Heart left ventricle (tissue), 16 donors: ENCODE results near the gene ZNF22. TPM values are rescaled to one million over a fixed set of nuclear protein-coding genes. Genes with fewer than 3 reads are reported as not detected.

Experiments
- ATAC-seq, 4 donors: fragments of 200-7000 bp; cut with Tn5 transposase; one replicate each; pipeline ENCODE4 v1.9.1; 2020 to 2022; ENCODE audit warnings: moderate library complexity in 4 of 4, mild to moderate bottlenecking in 3 of 4, moderate number of reproducible peaks in 1 of 4
- DNase-seq, 5 donors: peaks; one replicate each; pipeline ENCODE4 v3.0.0-alpha.2; 2020
- H3K27ac ChIP-seq, 12 donors: fragments of 200-600 bp; sonication (generic) in 4 of 12; one replicate each; pipeline versions ENCODE4 v1.5.0 to v1.8.0; 2016 to 2022; ENCODE audit warnings: mild to moderate bottlenecking in 2 of 12
- H3K27me3 ChIP-seq, 9 donors: fragments of 200-600 bp; sonication (generic) in 2 of 9; one replicate each; pipeline versions ENCODE4 v1.5.1 to v1.8.0; 2016 to 2022; ENCODE audit warnings: mild to moderate bottlenecking in 3 of 9
- H3K36me3 ChIP-seq, 9 donors: fragments of 200-600 bp; sonication (generic) in 2 of 9; one replicate each; pipeline versions ENCODE4 v1.5.0 to v1.8.0; 2018 to 2022; ENCODE audit warnings: mild to moderate bottlenecking in 2 of 9
- H3K4me1 ChIP-seq, 12 donors: fragments of 200-600 bp; sonication (generic) in 4 of 12; one replicate each; pipeline versions ENCODE4 v1.5.0 to v1.8.0; 2016 to 2022; ENCODE audit warnings: mild to moderate bottlenecking in 3 of 12
- H3K4me3 ChIP-seq, 12 donors: fragments of 200-600 bp; sonication (generic) in 4 of 12; one replicate each; pipeline versions ENCODE4 v1.5.0 to v1.8.0; 2017 to 2022; ENCODE audit warnings: mild to moderate bottlenecking in 9 of 12, moderate library complexity in 4 of 12
- H3K9me3 ChIP-seq, 12 donors: fragments of 200-600 bp; sonication (generic) in 4 of 12; one replicate each; pipeline versions ENCODE4 v1.5.0 to v1.8.0; 2016 to 2022; ENCODE audit warnings: mild to moderate bottlenecking in 1 of 12
- POLR2A ChIP-seq, 2 donors: fragments of 450-650 bp; IDR thresholded peaks; one replicate each; pipeline ENCODE4 v1.6.1; 2017; ENCODE audit warnings: antibody characterized with exemption in 2 of 2, mild to moderate bottlenecking in 2 of 2, moderate library complexity in 2 of 2
- WGBS, 4 donors: extraction: QIAGEN DNeasy Blood & Tissue Kit in 2 of 4; methylation state at CpG; one replicate each; pipeline versions ENCODE4 v1.1.5 to v1.1.7; 2013 to 2018; 5-methylcytosine and 5-hydroxymethylcytosine counted together
- intact Hi-C, 10 donors: fragments of 100-400 bp; cut with DNase I; formaldehyde crosslinking; loops; one replicate each; pipeline versions ENCODE4 v1.11.1 to v1.14.2; 2022
- polyA plus RNA-seq, 2 donors: library from polyadenylated mRNA; stranded (reverse); fragments of 200-250 nt; gene quantifications; one replicate each; pipeline ENCODE4 v1.2.3, GENCODE V29; 2013
- total RNA-seq, 9 donors: library from RNA; depleted of rRNA in 2 of 9; stranded (reverse); fragments of >200 nt in 2 of 9; fragmentation: NEBNext Ultra II Directional in 3 of 9; extraction: Animal tissue kit (Norgen Biotek cat#: 25700) in 3 of 9; gene quantifications; one replicate each; pipeline versions ENCODE4 v1.1.0 to v1.2.4, GENCODE V29; 2016 to 2023
- TF ChIP-seq, protein P1 (sequence below), 12 donors: fragments of 200-600 bp; sonication (generic) in 4 of 12; IDR thresholded peaks; one replicate each; pipeline versions ENCODE4 v1.5.0 to v1.8.0; 2018 to 2022; ENCODE audit warnings: antibody characterized with exemption in 12 of 12, mild to moderate bottlenecking in 5 of 12
- donor health status: ischemic (EF 13 %, LVEDD 7.1; RV severe dilation, severe dysfunction).
- donor health status: healthy with polysubstance abuse.
- donor health status: DM: no; HTN: yes; CAD: no.
- donor health status: DM: no; HTN: no; CAD: no.
- donor health status: ischemic (EF 25% LVEDD 6.9; RV normal size, moderate dysfunction).
- donor health status: ischemic (EF 25% LVEDD 5.7; RV mildly dilated, moderate dysfunction).
- donor health status: healthy.
- donor health status: DM: yes; HTN: yes; CAD: no.
- donor health status: ischemic (EF 35%, LVEDD 5.7; RV mildly dilated, moderate dysfunction).
- donor health status: nonischemic (EF 11% LVEDD 7.7; RV severe dilation, severe dysfunction).
- donor health status: DM: yes; HTN: yes; CAD: no.
- donor health status: PGD.
- donor health status: ischemic (EF 29% LVEDD 5.4; RV normal size, mild dysfunction).
- donor health status: nonischemic (EF 23%, LVEDD 6.1; RV moderate dilation, normal function).

The ZNF22 gene
- total and polyA plus RNA-seq, 11 donors = 12.6 to 17.5 (median 14.6) TPM

DNA sequence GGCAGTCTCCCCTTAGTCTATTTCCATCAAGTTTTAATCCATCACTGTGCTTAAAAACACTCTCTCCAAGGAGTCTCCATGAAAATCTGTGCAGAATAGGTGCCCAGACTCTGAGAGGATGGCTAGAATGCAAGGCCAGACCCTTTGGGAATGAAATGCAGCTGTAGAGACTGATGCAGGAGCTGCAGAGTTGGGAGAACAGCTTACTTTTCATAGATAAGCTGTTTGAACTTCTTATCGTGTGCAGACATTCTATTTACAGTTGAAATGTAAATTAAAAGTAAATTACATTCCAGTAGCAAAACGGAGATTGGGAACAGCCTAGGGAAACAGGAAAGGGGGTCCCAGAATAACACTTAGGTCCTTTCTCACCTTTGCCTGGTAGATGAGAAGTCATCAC lies 14.9 kb downstream of the ZNF22 start:
- no peak for DNase-seq
- Histone ChIP-seq H3K27me3 (no peaks in the 10 kb centered on the region), H3K27ac (no peak overlapping the region), H3K4me3 (no peak overlapping the region), H3K9me3 (no peaks in the 10 kb centered on the region), H3K36me3 (no peaks in the 10 kb centered on the region), H3K4me1 (no peaks in the 10 kb centered on the region)
- no peak for ATAC-seq
- TF ChIP-seq, protein P1, sequence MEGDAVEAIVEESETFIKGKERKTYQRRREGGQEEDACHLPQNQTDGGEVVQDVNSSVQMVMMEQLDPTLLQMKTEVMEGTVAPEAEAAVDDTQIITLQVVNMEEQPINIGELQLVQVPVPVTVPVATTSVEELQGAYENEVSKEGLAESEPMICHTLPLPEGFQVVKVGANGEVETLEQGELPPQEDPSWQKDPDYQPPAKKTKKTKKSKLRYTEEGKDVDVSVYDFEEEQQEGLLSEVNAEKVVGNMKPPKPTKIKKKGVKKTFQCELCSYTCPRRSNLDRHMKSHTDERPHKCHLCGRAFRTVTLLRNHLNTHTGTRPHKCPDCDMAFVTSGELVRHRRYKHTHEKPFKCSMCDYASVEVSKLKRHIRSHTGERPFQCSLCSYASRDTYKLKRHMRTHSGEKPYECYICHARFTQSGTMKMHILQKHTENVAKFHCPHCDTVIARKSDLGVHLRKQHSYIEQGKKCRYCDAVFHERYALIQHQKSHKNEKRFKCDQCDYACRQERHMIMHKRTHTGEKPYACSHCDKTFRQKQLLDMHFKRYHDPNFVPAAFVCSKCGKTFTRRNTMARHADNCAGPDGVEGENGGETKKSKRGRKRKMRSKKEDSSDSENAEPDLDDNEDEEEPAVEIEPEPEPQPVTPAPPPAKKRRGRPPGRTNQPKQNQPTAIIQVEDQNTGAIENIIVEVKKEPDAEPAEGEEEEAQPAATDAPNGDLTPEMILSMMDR (IDR thresholded peaks at IDR 0.05) = no peak
- TF ChIP-seq POLR2A (IDR thresholded peaks at IDR 0.05) = no peak
- WGBS, 4 donors = 48 to 57% (median 52%) methylated on average over 2 of the region's 2 CpGs
- intact Hi-C loops = no loop called here

DNA sequence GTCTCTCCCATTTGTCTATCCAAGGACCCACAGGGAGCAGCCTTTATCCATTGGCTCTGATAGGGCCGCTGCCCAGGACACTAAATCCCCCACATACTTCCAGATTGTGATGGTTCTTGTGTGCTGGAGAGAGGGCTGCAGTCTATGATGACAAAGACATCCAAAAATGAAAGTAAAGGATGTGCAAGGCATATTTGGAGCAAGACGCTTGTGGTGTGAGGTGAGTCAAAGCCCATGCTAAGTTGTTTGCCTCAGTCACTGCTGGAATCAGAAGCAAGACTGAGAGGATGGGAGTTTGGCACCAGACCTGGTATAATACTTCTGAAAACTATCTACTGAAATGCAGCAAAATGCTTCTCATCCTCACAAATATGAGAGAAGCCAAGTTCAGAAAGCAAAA lies 22.7 kb downstream of the ZNF22 start:
- 64 to 90% (median 81%) methylated on average over 2 of the region's 2 CpGs for WGBS, 4 donors
- no peak for DNase-seq
- intact Hi-C loops = loop anchor here in 1 of 10 donors (10.0 kb wide), 1 partner anchor 191 kb away; no protein-coding TSS in a partner anchor

DNA sequence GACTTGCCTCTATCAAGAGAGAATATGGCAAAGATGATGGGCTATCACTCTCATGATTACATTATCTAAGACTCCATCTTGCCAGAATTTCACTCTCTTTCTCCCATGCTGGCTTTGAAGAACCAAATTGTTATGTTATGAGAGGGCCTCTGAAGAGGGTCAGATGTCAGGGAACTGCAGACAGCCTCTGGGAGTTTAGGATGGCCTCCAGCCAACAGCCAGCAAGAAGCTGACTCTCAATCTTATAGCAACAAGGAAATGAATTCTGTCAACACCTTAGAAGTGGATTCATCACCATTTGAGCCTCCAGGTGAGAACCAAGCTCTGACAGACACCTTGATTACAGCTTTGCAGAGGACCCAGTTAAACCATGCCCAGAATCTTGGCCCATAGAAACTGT lies 33.6 kb downstream of the ZNF22 start:
- Histone ChIP-seq H3K9me3 (peaks cover 0 to 24% (median 8%) of the 10 kb centered on the region in 12 donors), H3K27me3 (peaks cover 0 to 3% (median 0%) of the 10 kb centered on the region in 9 donors), H3K4me1 (no peaks in the 10 kb centered on the region), H3K27ac (no peak overlapping the region), H3K4me3 (no peak overlapping the region), H3K36me3 (no peaks in the 10 kb centered on the region)
- intact Hi-C loops = no loop called here
- DNase-seq = no peak
- TF ChIP-seq POLR2A (IDR thresholded peaks at IDR 0.05) = no peak
- TF ChIP-seq, protein P1 (IDR thresholded peaks at IDR 0.05) = no peak
- ATAC-seq = no peak

More for the DNA sequence above, 22.7 kb downstream of the ZNF22 start:
- ATAC-seq = no peak
- Histone ChIP-seq H3K36me3 (no peaks in the 10 kb centered on the region), H3K9me3 (peaks cover 0 to 22% (median 4%) of the 10 kb centered on the region in 12 donors), H3K4me3 (no peak overlapping the region), H3K27ac (no peak overlapping the region), H3K4me1 (no peaks in the 10 kb centered on the region), H3K27me3 (no peaks in the 10 kb centered on the region)
- TF ChIP-seq, protein P1 (IDR thresholded peaks at IDR 0.05) = no peak
- TF ChIP-seq POLR2A (IDR thresholded peaks at IDR 0.05) = no peak

DNA sequence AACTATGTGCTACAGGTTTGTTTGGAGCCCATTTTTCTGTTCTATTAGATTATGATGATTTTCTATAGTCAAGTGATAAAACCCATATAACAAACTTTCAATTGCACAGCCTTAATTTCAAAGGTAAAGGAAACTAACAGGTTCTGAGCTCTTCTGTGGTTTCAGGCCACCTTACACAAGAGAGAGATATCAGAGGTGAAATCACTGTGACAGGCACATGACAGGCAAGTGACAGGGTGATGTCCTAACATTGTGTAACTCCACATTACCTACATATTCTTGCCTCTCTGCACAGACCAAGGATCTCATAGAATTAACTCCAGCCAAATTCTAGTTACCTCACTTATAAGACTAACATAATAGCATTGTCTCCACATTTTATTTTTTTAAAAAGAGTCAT lies 35.0 kb downstream of the ZNF22 start:
- H3K27ac ChIP-seq = no peak overlapping the region
- intact Hi-C loops = no loop called here
- no peaks in the 10 kb centered on the region for H3K36me3 ChIP-seq
- no peak overlapping the region for H3K4me3 ChIP-seq
- ATAC-seq = no peak
- H3K4me1 ChIP-seq = no peaks in the 10 kb centered on the region
- TF ChIP-seq, protein P1 (IDR thresholded peaks at IDR 0.05) = no peak
- TF ChIP-seq POLR2A (IDR thresholded peaks at IDR 0.05) = no peak
- no peak for DNase-seq
- peaks cover 0 to 3% (median 0%) of the 10 kb centered on the region in 9 donors for H3K27me3 ChIP-seq
- H3K9me3 ChIP-seq = peaks cover 0 to 11% (median 3%) of the 10 kb centered on the region in 12 donors
